Activated T-cell treated with anti-CD3 and anti-CD28 coated beads for 4 hours (primary cell): ENCODE results near the gene HMGB3.
A peak's percentile ranks its signal among the peaks of the same experiment; 100 is the strongest.
"Not testable (repeated sequence)": the region's sequence is repeated elsewhere in the genome, so short reads cannot be mapped to it uniquely, and the experiment has no call there.

Experiments
- DNase-seq: peaks from one replicate; pipeline ENCODE4 v3.0.0-alpha.2; 2020

The HMGB3 gene

DNA sequence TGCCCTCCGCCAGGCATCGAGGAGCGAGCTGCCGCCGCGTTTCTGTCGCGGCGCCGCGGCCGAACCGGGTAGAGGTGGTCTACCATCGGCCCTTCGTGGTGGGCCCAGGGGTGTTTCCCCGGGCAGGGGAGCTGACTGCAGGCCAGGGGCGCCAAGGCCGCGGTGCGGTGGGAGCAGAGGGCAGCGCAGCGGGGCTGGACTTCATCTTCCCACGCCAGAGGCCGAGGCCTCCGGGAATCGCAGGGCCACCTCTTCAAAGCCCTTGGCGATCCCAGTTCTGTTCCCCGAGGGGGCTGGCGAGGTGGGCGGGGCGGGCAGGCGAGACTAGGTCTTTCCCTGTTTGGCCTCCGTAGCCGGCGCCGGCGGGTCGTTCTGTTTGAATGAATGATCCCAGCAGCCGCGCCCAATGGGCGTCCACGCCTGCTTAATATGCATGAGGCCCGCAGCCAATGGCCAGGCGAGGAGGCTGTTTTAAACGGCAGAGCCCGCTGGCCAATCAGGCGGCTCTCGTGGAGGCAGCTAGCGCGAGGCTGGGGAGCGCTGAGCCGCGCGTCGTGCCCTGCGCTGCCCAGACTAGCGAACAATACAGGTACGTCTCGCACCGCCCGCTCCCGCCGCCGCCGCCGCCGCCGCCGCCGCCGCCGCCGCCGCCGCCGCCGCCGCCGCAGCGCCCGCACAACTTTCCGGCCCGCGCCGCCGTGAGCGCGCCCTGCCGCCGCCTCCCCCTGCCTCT lies at the start of gene HMGB3:
HMGB3 (plus strand) TSS at position 548 of the 733 bp plus-strand sequence. CDS start 2,265 bp downstream, outside the sequence.
- peak; percentile 52 for DNase-seq

DNA sequence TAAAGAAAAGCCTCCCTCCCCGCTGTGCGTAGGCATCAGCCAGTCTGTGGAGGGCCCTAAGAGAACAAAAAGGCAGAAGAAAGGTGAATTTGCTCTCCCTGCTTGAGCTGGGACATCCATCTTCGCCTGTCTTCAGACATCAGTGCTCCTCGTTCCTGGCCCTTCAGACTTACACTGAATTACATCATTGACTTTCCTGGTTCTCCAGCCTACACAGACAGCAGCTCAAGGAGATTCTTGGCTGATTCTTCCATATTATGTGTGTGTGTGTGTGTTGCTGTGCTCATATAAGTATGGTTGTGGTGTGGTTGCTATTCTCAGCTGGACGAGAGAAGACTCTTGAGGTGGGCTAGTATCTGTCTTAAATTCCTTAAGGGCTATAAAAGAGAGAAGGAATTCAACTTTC lies 49.2 kb upstream of the HMGB3 start:
- no peak for DNase-seq

DNA sequence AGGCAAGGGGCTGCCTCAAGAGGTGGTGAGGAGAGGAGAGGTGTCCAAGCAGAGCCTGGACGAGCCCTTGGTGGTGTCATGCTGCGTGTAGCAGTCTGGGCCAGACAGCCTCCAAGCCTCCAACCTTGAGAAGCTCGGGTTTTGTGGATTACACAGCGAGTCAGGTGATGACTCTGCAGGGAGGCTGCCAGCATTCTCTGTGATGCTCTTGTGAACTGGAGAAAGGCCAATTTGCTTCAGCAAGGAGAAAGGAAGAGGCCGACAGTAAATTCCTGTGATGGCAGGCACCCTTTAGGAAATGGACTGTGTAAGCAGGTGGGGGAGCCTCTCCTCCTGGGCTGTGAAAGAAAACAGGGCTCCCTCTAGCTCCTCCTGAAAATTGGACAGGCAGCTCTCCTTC lies 48.7 kb upstream of the HMGB3 start:
- no peak for DNase-seq

DNA sequence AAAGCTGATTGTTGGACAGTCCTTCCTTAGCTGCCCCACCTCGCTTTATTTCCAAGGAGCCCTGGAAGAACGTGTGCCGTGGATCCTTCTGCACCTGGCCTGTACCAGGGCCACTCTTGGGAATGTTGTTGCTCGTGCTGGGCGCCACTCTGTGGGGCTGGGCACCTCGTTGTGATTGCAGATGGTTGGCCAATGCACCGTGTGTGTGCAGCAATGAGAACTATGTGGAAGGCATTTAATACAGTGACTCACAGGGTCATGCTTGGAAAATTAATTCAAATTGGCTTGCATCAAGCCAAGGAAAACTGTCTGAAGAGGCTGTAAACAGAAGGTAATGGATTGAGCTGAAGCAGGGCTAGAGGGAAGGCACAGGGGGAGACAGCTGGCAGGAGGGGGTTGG lies 47.7 kb upstream of the HMGB3 start:
- no peak for DNase-seq

DNA sequence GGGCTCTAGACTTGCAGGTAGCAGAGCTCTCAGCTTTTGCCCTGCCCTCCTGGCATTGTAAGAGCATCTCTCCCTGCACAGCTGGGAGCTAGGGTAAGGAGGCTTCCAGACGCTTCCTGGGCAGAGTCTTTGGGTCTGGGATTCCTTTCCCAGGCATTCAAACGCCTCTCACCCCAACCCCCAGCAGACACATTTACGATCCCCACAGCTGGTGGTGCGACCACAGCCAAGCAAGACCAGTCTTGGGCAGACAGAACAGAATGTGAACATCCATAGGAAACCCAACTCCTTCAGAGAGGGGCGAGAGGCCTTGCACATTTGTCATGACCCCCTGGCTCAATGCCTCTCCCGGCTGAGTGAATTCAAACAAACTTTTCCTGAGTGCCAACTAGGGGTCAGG lies 46.6 kb upstream of the HMGB3 start:
- no peak for DNase-seq

DNA sequence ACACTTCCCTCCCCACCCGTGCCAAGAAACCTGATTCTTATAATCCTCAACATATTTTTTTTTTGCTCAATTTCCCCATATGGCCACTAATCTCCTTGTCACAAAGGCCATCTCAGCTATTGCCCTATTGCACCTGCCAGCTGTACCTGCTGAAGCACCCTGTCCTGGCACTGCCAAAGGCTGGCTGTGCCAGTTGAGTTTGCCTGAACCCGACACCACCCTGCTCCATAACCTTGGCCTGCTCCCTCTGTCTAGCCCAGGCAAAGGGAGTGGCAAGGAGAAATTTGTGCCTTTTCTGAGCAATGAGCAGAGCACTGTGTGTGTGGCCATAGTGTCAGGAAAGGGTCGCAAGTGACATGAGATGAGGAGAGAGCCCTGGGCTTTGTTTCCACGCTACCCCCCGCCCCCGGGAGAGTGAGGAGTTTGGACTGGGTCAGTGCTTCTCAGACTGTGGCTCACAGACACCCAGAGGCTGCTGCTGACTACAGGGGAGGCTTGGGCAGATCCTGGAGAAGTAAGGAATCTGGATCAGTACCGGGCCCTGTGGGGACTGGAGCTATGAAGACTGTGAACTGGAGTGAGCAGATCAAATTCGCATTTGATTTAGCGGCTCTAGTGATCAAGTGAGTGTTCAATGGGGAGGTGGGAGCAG lies 42.2 kb upstream of the HMGB3 start:
- no peak for DNase-seq

DNA sequence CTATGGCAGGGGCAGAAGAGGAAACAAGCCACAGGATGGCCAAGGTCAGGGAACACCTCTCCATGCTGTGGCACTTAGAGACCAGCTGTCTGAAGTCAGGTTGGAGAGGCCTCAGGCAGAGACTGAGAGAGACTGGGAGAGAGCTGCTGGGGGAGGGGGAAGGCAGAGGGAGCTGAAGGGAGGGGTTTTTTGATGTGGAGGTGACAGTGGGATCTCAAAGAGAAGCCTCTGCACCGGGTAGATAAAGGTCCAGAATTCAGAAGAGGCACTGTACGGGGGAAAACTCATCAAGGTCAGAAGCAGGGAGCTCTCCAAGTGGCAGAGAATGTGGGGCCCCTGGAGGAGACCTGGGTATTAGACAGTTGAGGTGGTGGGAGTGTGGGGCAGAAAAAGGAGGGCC lies 41.6 kb upstream of the HMGB3 start:
- DNase-seq = no peak

DNA sequence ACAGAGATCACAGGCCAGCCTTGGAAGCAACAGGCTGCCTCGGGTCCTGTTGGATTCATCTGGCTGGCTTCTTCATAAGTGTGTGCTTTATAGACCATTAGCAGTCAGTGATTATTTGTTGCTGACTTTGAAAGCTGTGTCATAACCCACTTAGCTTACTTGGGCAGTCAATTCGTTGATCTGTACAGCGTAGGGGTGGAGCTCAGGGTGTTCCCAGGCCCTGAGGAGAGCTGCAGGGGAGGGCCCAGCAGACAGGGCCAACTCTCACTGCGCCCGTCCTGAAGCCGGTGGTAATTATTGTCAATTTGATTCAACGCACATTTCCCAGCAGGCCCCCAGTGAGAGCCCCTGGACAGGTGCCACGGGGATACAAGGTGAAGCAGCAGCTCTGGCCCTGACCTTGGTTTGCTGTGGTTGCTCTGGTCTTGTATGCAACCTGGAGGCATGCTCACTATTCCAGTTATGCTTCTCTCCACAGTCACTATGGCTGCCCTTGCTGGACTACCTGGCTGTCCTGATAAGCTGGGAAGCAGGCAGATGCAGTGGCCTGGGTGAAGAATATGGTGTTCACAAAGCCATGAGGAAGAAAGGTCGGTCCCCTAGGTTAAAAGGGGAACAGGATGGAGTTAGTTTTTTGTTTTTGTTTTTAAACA lies 40.1 kb upstream of the HMGB3 start:
- no peak for DNase-seq

DNA sequence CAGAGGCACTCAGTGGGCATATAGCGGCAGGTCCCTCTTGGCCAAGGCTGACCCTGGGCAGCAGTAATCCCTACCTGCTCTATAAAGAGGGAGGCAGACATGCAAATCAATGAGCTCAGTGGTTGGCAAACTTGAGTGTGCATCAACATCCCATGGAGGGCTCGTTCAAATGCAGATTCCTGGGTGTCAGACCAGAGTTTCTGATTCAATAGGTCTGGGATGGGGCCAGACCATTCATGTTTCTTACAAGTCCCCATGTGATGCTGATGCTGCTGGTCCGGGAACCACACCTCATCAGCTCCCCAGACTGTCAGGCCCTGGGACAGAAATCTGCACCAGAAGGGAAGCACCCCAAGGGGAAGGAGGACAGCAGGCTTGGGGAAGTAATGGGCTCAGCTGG lies 38.9 kb upstream of the HMGB3 start:
- DNase-seq = no peak

DNA sequence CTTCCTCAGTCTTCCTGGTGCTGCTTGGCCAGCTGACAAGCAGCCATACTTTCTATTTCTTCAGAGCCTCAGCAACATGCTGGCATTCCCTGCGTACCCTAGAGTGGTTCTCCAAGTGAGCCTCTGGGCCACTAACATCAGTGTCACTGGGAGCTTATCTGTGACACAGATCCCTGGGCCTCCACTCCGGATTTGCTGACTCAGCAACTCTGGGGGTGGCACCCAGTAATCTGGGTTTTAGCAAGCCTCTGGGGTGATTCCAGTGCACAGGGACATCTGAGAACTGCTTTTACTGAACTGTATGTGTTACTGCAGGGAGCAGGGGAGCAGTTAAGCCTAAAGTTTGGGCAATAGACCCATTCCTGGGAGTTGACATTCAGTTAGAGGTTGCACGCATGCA lies 28.2 kb upstream of the HMGB3 start:
- no peak for DNase-seq

DNA sequence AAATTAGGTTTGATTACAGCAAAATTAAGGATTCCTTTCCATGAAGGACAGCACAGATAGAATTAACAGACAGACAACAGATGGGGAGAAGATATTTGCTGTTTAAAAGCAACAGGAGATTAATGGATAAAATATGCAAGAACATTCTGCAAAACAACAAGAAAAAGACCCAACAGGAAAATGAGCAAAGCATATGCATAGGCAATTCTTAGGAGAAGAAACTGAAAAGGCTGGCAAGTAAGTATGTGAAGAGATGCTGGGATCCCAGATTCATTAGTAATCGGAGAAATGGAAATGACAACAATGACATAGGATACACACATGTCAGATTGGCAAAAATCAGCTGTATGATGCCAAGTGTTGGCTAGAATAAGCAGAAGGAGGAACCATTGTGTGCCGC lies 27.5 kb upstream of the HMGB3 start:
- no peak for DNase-seq

DNA sequence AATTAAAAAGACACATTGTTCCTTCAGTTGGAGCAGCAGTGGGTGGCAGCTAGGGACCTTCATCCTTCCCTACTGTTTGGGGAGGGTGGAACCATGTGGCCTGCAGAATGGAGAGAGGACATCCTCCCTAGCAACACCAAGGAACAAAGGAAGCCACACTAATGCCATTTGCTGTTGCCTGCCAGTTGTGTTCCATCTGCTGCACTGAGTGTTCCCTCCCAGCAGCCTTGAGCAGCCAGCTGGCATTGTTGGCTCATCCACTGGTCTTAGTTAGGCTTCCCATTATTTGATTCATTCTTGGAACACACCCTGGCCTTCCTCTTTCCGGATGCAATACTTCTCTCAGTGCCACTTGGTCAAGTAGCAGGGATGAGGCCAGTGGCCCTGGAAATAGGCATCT lies 25.0 kb upstream of the HMGB3 start:
- no peak for DNase-seq

DNA sequence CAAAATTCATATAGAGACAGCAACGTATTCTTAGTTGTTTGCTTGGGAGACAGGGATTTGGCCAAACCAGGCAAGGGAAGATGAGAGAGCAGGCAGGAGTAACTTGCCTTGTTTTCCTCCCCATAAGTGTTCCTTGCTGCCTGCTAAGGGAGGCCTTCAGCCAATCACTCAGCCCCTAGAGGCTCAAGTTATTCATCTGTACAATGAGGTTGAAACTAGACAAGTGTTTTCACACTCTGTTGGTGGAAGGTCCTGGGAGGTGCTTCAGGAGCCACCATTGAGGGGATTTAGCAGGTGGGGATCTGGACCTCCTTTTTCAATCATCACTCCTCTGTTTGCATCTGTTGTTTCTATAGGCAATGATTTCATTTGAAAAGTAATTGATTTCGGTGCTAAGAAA lies 23.6 kb upstream of the HMGB3 start:
- DNase-seq = no peak

DNA sequence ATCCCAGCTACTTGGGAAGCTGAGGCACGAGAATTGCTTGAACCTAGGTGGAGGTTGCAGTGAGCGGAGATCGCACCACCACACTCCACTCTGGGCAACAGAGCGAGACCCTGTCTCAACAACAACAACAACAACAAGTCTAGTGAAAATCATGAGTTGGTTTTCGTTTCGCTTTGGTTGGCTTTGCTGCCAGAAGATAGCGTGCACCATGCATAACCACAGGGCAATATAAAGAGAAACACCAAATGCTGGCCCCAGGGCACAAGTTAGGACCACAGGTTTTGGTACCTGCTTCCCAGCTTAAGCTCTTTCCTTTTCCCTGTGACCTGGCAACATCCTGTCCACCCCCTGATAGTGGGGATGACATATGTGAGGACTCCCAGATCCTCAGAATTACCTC lies 21.5 kb upstream of the HMGB3 start:
- DNase-seq = no peak

DNA sequence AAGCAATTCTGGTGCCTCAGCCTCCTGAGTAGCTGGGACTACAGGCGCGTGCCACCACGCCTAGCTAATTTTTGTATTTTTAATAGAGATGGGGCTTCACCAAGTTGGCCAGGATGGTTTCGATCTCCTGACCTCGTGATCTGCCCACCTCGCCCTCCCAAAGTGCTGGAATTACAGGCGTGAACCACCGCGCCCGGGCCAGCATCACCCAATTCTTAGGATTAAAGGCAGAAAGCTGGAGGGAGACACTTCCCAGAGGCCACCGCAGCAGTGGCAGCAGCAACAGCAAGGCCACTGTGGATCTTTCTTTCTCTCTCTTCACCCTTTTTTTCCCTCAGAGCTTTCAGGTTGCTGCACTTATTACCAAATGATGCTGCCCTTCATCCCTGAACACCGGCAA lies 18.7 kb upstream of the HMGB3 start:
- DNase-seq = not testable (repeated sequence)

DNA sequence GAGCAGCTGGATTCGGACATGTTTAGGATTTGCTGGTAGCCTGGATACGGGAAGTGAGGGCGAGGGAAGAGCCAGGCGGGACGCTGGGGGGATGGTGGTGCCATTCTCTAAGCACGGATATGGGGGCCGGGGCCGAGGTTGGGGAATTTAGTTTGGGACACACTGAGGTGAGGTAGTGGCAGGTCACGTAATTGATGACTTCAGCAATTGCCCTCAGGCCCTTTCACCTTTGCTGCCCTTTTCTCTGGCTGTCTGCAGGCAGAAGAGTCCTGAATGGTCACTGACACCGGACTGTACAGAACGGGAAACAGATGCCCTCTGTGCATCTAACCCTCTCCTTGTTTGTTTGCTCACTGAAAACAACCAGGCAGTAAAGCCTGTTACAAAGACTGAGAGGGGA lies 16.9 kb upstream of the HMGB3 start:
- DNase-seq = no peak

DNA sequence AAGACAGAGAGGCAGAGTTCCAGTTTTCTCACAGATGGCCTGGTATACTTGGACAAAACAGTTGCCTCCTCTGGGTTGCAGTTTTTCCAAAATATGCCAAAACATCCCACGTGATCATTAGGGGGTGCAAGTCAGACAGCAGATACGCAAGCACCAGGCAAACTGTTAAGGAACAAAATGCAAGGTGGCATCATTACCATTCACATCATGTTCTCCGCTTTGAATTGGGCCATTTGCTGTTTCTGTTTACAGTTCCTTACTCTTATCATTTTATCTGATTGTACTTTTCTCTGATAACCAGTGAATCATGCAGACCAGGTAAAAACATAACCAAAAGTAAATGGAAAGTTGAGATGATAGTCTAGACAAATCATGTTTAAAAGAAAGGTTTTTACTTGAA lies 16.4 kb upstream of the HMGB3 start:
- DNase-seq = no peak

DNA sequence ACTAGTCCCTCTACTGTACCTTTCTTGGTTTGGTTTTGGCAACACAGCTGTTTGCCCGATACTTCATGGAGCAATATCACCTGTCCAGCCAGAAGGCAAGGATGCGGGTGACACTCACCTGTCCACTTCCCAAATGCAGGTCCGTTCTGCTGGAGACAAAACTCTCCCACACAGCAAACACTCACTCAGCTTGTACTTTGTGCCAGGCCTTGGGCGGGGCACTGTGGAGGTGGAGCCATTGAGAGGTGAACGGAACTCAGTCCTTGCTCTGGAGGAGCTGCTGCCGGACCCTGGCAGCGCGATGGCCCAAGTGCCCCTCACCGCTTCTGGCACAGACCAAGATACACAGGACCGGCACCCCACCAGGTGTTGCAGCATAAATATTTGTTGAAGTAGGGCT lies 15.3 kb upstream of the HMGB3 start:
- DNase-seq = no peak

DNA sequence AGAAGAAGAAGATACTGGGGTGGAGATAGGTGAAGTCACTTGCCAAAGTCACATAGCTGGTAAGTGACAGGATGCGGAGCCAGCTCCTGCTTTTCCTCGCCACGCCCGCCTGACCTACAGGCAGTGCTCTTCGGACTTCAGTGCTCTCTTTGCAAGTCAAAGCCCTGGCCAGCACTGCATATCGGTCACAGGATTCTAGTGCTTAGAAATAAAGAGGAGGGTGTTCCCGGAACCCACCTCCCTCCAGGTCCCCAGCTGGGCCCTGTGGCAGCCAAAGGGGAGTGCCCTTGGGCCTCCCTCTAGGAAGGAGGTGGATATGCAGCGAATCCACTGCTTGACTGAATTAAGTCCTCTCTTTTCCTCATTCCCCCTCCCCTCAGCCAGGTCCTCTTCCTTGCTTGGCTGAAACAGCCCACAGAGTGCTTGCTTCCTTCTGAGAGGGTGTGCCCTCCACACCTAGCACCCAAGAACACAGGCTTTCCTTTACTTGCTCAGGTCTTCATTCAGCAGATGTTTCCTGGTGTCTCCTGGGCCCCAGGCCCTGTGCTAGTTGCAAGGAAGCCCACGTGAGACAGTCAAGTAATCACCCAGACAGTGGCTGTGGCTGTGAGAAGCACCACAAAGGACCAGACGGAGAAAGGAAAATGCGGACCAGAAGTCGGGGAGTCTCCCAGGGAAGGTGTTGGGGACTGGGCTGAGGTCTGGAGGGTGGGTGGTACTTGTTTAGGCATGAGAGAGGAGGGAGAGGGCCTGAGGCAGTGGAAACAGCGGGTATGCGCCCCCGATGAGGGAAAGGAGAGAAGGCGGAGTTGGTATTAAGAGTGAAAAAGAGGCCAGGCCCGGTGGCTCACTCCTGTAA lies 14.0 kb upstream of the HMGB3 start:
- no peak for DNase-seq

DNA sequence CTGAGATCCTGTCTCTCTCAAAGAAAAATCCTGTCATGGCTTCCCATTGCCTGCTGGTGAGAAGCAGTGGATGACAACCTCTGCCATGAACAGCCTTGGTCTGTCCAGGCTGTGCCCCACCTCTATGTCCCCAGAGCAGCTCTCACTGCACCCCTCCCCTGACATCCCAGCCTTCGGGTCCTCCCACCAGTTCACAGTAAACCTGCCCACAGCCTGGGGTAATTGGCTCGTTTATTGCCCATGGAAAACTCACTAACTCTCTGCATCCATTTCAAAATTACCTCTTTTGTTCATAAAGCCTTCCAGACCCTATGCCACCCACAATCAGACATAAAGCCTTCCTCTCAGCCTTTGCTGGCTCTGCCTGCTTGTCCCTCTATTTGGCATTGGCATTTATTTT lies 10.7 kb upstream of the HMGB3 start:
- no peak for DNase-seq

DNA sequence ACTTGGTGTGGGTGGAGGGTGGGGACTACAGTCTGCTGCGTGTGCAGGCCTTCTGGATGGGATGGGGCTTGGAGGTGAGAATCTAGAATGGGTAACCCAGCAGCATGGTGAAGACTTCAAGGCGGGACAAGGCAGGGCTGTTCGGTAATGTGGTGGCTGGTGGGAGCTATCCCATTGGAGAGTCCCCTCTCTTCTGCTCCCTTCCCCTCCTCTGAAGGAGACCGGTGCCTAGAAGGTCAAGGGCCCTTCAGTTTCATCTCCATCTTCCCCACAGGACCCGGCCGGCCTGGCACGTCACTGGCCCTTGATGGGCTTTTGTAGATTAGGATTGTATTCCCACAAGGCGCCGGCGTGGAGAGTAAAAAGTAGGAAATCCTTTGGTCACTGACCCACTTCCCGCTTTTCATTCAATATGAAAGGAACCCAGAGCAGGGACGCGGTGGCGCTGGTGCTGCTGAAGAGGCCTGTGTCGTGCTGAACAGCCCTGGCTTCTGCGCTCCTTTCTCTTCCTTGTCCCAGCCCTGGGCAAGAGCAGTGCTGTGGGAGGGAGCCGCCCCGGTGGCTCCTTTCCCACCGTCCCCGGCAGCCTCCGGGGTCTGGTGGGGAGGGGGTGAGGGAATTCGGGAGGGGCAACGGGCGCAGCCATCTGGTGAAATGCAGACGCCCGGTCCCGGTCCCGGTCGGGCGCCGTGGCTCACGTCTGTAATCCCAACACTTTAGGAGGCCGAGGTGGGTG lies 7.3 kb upstream of the HMGB3 start:
- no peak for DNase-seq

DNA sequence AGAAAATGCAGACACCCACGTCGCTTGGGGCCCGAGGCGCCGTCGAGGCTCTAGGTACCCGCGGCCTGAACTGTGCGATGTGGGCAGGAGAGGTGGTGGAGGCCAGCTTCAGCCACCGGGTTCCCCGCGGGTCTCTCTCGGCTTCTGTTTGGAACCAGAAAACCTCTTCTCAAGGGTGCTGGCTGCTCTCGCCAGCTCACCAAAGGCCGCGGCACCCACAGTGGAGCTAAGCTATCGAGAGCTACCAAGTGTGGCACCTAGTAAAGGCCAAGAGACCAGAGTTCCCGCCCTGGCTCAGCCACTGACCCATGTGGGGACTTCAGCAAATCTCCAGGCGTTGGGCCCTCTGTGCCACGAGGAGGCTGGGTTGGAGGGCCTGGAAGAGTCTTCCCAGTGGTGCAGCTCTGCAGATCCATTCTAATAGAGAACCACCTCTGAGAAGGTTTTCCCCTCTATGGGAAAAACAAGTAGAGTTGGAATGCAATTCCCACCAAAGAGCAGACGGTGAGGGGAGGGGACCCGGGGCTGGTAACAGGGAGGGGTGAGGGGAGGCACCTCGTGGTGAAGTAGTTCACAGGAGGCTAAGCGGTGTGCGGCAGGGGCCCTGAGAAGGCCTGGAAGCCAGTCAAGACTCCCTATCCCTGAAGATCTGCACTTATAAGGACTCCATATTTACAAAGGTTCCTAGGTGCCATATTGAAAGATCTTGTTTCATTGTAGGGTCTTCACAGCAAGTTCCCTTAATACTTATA lies 5.5 kb upstream of the HMGB3 start:
- DNase-seq = no peak
